HL-60 (cell line): ENCODE results near the gene KIDINS220.
A peak's percentile ranks its signal among the peaks of the same experiment; 100 is the strongest.

Experiments used
- DNase-seq, 2 experiments: peaks; one replicate each; pipeline ENCODE4 v3.0.0-alpha.2; 2010 to 2020; ENCODE audit warnings: low read depth in 1 of 2, low spot score in 1 of 2
- H3K27ac ChIP-seq: fragments of 250-450 bp; sonication (Bioruptor Pico); replicated peaks from 2 replicates; pipeline ENCODE4 v1.5.1; 2020; ENCODE audit warnings: mild to moderate bottlenecking, moderate library complexity
- H3K27me3 ChIP-seq: fragments of 250-450 bp; sonication (Bioruptor Pico); 2 replicates; pipeline ENCODE4 v1.5.1; 2021; ENCODE audit warnings: mild to moderate bottlenecking, moderate library complexity; ENCODE audit not compliant: insufficient read depth, poor library complexity, severe bottlenecking
- H3K4me3 ChIP-seq: replicated peaks from 2 replicates; pipeline ENCODE4 v1.5.1; 2011; ENCODE audit warnings: mild to moderate bottlenecking, control low read depth, low read length; ENCODE audit not compliant: insufficient read depth
- GABPA ChIP-seq: IDR thresholded peaks from 2 replicates; pipeline ENCODE4 v1.6.1; 2012; ENCODE audit warnings: low read depth
- POLR2AphosphoS5 ChIP-seq: IDR thresholded peaks from 2 replicates; pipeline ENCODE4 v1.6.1; 2012; ENCODE audit warnings: low read depth
- SPI1 ChIP-seq: IDR thresholded peaks from 2 replicates; pipeline ENCODE4 v1.6.1; 2012; ENCODE audit warnings: low read depth, mild to moderate bottlenecking, borderline replicate concordance
- TF ChIP-seq, protein P1 (sequence below): IDR thresholded peaks from one replicate; pipeline ENCODE4 v1.5.1; 2011; ENCODE audit warnings: low read length, control low read depth, inconsistent platforms; ENCODE audit not compliant: insufficient read depth
- TF ChIP-seq, protein P2 (sequence below): IDR thresholded peaks from 2 replicates; pipeline ENCODE4 v1.6.1; 2012; ENCODE audit warnings: low read depth; ENCODE audit not compliant: insufficient replicate concordance

KIDINS220 gene

DNA sequence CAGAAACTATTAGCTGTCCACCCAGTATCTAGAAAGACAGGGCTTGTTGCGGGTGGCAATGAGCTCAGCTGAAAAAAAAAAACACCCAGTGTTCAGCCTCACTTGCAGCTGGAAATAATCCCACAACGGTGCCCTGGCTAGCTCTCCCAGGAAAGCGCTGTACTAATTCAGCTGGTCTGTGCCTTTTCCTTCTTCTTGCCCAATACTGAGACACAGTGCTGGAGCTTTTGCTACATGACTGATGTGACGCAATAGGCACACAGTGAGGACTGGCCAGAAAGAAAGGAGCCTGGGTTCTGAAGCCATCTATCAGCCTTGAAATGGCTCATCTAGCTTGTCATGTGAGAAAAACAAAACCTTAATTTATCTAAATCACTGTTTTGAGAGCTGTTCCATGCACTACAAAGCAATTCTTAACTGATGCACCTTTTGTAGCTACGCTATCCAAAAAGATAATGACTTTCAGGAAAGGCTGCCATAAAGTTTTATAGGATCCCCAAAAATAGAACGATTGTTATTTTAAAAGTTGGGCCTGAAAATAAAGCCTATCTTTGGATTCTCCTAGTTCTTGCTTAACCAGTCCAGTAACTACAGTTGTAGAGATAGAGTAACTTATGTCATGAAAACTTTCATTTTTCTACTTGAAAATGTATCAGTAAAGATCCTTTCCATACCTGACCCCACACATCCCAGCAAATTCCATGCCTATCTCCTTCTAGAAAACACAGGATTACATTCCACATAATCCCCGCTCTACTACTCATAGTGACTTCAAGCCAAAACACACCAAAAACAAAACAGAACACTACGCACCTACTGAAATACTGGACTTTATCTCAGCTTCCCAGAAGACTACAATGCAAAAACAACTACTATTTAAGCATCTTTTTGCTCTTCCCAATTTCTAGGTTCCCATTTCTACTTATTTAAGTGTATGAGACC, 15.9 kb downstream of the KIDINS220 start:
- peak; percentile 60 to 74 for DNase-seq
- Histone ChIP-seq H3K27ac (peak overlapping the region; percentile 17; the same call in 1 of the 2 replicates), H3K4me3 (no peak overlapping the region), H3K27me3 (no peaks in the 10 kb centered on the region)
- TF ChIP-seq POLR2AphosphoS5 (no peak), SPI1 (no peak), GABPA (no peak)
- TF ChIP-seq, protein P1, sequence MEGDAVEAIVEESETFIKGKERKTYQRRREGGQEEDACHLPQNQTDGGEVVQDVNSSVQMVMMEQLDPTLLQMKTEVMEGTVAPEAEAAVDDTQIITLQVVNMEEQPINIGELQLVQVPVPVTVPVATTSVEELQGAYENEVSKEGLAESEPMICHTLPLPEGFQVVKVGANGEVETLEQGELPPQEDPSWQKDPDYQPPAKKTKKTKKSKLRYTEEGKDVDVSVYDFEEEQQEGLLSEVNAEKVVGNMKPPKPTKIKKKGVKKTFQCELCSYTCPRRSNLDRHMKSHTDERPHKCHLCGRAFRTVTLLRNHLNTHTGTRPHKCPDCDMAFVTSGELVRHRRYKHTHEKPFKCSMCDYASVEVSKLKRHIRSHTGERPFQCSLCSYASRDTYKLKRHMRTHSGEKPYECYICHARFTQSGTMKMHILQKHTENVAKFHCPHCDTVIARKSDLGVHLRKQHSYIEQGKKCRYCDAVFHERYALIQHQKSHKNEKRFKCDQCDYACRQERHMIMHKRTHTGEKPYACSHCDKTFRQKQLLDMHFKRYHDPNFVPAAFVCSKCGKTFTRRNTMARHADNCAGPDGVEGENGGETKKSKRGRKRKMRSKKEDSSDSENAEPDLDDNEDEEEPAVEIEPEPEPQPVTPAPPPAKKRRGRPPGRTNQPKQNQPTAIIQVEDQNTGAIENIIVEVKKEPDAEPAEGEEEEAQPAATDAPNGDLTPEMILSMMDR: no peak
- TF ChIP-seq, protein P2, sequence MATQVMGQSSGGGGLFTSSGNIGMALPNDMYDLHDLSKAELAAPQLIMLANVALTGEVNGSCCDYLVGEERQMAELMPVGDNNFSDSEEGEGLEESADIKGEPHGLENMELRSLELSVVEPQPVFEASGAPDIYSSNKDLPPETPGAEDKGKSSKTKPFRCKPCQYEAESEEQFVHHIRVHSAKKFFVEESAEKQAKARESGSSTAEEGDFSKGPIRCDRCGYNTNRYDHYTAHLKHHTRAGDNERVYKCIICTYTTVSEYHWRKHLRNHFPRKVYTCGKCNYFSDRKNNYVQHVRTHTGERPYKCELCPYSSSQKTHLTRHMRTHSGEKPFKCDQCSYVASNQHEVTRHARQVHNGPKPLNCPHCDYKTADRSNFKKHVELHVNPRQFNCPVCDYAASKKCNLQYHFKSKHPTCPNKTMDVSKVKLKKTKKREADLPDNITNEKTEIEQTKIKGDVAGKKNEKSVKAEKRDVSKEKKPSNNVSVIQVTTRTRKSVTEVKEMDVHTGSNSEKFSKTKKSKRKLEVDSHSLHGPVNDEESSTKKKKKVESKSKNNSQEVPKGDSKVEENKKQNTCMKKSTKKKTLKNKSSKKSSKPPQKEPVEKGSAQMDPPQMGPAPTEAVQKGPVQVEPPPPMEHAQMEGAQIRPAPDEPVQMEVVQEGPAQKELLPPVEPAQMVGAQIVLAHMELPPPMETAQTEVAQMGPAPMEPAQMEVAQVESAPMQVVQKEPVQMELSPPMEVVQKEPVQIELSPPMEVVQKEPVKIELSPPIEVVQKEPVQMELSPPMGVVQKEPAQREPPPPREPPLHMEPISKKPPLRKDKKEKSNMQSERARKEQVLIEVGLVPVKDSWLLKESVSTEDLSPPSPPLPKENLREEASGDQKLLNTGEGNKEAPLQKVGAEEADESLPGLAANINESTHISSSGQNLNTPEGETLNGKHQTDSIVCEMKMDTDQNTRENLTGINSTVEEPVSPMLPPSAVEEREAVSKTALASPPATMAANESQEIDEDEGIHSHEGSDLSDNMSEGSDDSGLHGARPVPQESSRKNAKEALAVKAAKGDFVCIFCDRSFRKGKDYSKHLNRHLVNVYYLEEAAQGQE: no peak

DNA sequence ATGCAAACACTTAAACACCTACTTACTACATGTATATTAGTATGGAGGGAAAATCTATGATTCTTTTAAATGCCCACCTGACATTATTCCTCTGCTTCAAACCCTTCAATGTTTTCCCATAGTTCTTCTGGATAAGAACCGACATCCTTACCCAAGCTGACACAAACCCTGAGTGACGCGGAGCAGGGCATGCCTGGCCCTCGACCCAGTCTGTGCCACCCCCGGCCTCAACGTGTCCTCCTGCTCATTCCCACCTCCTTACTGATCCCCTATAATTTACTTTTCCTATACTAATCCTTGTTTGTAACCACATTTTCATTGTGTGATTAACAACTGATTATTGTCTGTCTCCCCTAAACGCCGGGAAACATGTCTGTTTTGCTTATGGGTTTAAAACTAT, 17.5 kb downstream of the KIDINS220 start:
- H3K27ac ChIP-seq: no peak overlapping the region
- no peak for DNase-seq
- no peaks in the 10 kb centered on the region for H3K27me3 ChIP-seq
- H3K4me3 ChIP-seq: no peak overlapping the region
- TF ChIP-seq POLR2AphosphoS5 (no peak), SPI1 (no peak)
- TF ChIP-seq, protein P1: no peak

DNA sequence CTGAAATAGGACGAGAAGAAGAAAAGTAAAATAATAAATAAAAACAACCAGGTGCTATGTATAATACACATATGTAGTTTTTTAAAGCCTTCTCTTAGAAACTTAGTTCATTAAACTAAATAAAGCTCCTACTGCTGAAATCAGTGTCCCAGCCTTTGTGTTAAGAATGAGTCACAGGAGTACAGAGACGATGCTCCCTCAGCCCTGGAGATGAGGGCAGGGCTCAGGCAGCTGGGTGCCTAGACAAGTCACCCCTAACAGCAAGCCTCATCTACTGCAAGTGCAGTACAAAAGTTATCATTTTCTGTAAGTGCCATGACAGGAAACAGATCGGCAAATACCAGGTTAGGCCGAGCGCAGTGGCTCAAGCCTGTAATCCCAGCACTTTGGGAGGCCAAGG, 18.2 kb downstream of the KIDINS220 start:
- Histone ChIP-seq H3K27ac (no peak overlapping the region), H3K4me3 (no peak overlapping the region), H3K27me3 (no peaks in the 10 kb centered on the region)
- no peak for DNase-seq
- TF ChIP-seq, protein P1: no peak
- TF ChIP-seq GABPA: no peak
- TF ChIP-seq POLR2AphosphoS5: no peak
- TF ChIP-seq SPI1: no peak
- TF ChIP-seq, protein P2: no peak
